Stimulated activated CD8-positive, alpha-beta memory T cell treated with anti-CD3 and anti-CD28 coated beads, Interleukin-15, amount 100 ng/mL, for 48 hours (primary cell): Measurements from ENCODE around the gene ZNF189.
A peak's percentile ranks its signal among the peaks of the same experiment; 100 is the strongest.

Experiments used
- DNase-seq, 2 donors: peaks; one replicate each; pipeline ENCODE4 v3.0.0-alpha.2; 2020; ENCODE audit warnings: low read depth in 2 of 2

Gene ZNF189

DNA sequence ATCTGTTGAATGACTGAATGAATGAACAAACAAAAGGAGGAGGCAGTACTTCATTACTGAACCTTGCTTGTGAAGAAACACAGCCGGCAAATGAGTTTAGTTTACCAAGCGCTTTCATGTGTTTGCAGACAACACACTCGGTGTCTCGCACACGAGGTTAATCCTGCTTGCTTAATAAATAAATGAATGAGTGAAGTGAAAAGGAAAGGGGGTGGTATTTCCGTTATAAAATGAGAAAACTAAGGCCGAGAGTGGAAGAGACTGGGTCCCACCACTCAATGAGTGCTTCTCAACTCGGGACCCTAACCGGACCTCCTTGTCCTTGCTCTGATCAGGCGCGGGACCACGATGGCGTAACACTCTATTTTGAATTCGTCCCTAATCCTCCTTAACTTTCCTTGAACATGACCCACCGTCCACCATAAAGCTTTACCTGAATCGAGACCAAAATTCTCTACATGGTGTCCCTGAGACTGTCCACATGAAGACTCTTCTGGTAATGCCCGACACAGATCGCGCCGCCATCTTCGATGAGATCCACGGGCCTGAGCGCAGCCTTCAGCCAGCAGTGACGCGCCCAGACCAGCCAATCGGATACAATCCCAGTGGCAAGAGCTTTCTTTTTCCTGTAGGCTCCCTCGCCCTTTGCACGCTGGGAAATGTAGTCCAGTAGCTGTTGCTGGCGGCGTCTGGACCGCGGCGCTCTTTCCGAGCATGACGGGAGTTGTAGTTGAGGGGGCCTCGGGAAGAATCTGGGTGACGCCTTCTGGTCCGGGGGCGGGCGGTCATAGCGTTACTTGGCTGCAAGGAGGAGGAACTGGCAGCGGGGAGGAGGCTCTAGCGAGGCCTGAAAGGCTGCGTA is at the start of gene ZNF189, which contains the start of gene MRPL50:
Gene ZNF189, plus strand, starts transcription at position 784 of the 862 bp plus-strand sequence. CDS start 306 bp downstream, outside the sequence.
Gene MRPL50, minus strand, starts transcription at position 551 of the 862 bp plus-strand sequence. Its CDS starts 26 bp downstream, at position 525.
- peak; percentile 92 to 94 for DNase-seq

DNA sequence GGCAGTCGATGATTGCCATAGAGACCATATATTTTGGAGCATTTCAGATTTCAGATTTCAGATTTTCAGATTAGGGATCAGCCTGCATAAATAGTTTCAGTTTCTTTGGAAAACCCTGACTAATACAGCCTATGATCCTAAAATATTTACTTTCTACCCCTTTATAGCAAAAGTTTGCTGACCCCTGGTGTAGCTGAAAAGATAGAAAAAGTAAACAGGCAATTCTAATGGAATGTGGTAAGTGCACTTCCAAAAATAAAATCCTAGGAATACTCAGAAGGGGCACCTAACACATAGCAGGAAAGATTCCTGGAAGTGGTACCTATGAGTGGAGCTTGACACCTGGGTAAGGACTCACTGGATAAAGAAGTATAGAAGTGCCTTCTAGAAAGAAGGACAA is 48.4 kb upstream of the ZNF189 start:
- no peak for DNase-seq

GRCh38 chr9:101352892-101353463 is 45.7 kb upstream of the ZNF189 start:
- DNase-seq = no peak

GRCh38 chr9:101353683-101354082 is 45.0 kb upstream of the ZNF189 start:
- DNase-seq = no peak

GRCh38 chr9:101354143-101354764 is 44.4 kb upstream of the ZNF189 start:
- no peak for DNase-seq

GRCh38 chr9:101354765-101355708 is 43.6 kb upstream of the ZNF189 start:
- DNase-seq = no peak

- no peak for DNase-seq
These were observed 42.0 kb upstream of the ZNF189 start for GRCh38 chr9:101356619-101357018.

- DNase-seq = no peak
These were observed 39.0 kb upstream of the ZNF189 start for GRCh38 chr9:101359679-101360078.

GRCh38 chr9:101360647-101361046 is 38.0 kb upstream of the ZNF189 start:
- DNase-seq = no peak

GRCh38 chr9:101362450-101362849 is 36.2 kb upstream of the ZNF189 start:
- DNase-seq = no peak

GRCh38 chr9:101365181-101365580 is 33.5 kb upstream of the ZNF189 start:
- no peak for DNase-seq

GRCh38 chr9:101366038-101366756 is 32.5 kb upstream of the ZNF189 start:
- no peak for DNase-seq

DNA sequence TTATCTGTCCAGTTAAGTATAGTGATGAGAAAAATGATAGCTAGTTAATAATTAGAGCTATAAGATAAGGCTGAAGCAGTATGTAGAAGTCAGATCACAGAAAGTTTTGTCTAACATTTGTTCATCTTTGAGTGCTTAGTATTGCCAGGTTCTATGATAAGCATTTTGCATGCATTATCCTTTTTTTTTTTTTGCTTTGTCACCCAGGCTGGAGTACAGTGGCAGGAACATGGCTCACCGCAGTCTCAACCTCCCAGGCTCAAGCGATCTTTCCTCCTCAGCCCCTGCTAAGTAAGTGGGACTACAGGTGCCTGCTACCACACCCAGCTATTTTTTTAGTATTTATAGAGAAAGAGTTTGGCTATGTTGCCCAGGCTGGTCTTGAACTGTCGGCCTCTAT is 31.3 kb upstream of the ZNF189 start:
- no peak for DNase-seq

GRCh38 chr9:101369286-101369685 is 29.4 kb upstream of the ZNF189 start:
- no peak for DNase-seq

GRCh38 chr9:101369884-101370531 is 28.6 kb upstream of the ZNF189 start:
- no peak for DNase-seq

DNA sequence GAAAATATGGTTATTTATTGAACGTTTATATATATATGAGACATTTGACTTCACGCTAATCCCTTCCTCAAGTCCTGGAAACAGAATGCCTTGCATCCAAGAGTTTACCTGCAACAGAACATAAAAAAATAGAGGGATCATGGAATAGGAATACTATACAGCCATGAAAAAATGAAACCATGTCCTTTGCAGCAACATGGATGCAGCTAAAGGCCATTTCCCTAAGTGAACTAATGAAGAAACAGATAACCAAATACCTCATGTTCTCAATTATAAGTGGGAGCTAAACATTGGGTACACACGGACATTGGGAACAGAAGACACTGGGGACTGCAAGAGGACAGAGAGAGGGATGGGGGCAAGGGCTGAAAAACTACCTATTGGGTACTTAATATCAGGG is 26.8 kb upstream of the ZNF189 start:
- no peak for DNase-seq

DNA sequence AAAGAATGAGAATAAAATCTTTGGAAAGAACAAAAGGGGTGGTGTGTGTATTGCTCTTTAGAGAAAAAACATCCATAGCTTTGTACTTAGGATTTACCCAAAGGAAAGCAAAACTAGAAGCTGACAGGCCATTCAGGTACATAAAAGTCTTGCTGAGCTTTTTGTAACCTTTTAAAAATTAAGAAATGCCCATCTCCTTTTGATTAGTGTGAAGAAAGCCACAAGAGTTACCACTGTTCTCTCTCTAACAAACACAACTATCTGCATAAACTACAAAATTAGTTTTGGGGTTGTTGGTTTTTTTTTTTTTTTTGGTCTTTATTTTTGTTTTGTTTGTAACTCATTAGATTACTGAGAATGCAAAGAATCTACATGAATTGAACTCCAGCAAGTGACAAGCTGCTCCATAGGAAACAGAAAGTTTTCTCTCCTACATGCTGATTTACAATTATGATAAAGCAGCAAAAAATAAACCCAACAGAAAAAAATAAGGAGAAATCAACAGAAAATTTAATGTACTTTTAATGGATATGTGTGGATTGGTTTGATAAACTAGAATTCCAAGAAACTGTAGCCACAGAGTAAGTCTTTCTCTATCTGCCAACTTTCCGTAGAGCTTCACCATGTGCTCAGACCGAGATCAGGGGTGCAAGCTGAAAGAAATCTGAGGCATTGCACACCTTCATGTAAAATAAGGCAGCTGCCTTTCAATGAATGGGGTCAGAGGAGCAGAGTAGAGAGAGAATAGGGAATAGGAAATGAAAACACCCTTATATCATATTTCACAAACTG is 26.1 kb upstream of the ZNF189 start:
- DNase-seq = no peak

DNA sequence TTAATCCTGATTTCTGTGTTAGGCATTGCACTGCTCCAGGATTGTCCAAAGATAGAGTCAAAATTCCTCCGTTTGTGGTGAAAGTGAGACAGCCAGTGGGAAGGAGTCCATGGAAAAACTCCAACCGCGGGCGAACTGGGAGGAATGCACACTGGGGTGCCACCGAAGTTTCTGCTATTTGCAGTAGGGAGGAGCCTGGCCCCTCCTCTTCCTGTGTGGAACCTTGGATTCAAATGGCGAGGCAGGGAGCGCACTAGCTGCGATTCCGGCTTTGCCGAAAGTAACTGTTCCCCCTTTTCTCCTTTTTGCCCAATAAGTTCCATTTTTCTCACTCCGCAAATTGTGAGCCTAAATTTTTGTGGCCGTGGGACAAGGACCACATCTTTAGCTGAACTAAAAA is 23.1 kb upstream of the ZNF189 start:
- DNase-seq = no peak

- DNase-seq = no peak
These were observed 22.4 kb upstream of the ZNF189 start for GRCh38 chr9:101376111-101376848.
